GM23248 (cell line): ENCODE data around the gene ATM. TPM values are rescaled to one million over a fixed set of nuclear protein-coding genes. Genes with fewer than 3 reads are reported as not detected.

Experiments used
- DNase-seq: peaks from one replicate; pipeline ENCODE4 v3.0.0-alpha.2; 2015
- H2AFZ ChIP-seq: fragments of 200-600 bp; sonication (generic); 2 replicates; pipeline ENCODE4 v1.6.1; 2016; ENCODE audit warnings: antibody characterized with exemption
- H3F3A ChIP-seq: fragments of 200-600 bp; sonication (generic); 2 replicates; pipeline ENCODE4 v1.6.1; 2016; ENCODE audit warnings: mild to moderate bottlenecking, antibody characterized with exemption, mixed run types; ENCODE audit not compliant: insufficient read depth
- H3K27ac ChIP-seq: fragments of 200-600 bp; sonication (generic); 2 replicates; pipeline ENCODE4 v1.5.1; 2016; ENCODE audit warnings: mild to moderate bottlenecking
- H3K27me3 ChIP-seq: fragments of 200-600 bp; sonication (generic); replicated peaks from 2 replicates; pipeline ENCODE4 v1.6.1; 2016; ENCODE audit warnings: mild to moderate bottlenecking; ENCODE audit not compliant: insufficient read depth
- H3K36me3 ChIP-seq: fragments of 200-600 bp; sonication (generic); 2 replicates; pipeline ENCODE4 v1.6.1; 2016; ENCODE audit warnings: low read depth, mild to moderate bottlenecking
- H3K4me1 ChIP-seq: fragments of 200-600 bp; sonication (generic); 2 replicates; pipeline ENCODE4 v1.6.1; 2016; ENCODE audit warnings: mild to moderate bottlenecking; ENCODE audit not compliant: insufficient read depth
- H3K4me2 ChIP-seq: fragments of 200-600 bp; sonication (generic); one replicate; pipeline ENCODE4 v1.6.1; 2016; ENCODE audit warnings: mild to moderate bottlenecking; ENCODE audit not compliant: unreplicated experiment
- H3K4me3 ChIP-seq: fragments of 200-600 bp; sonication (generic); 2 replicates; pipeline ENCODE4 v1.5.1; 2016; ENCODE audit warnings: mild to moderate bottlenecking
- H3K79me2 ChIP-seq: fragments of 200-600 bp; sonication (generic); 2 replicates; pipeline ENCODE4 v1.6.1; 2016; ENCODE audit warnings: mild to moderate bottlenecking; ENCODE audit not compliant: insufficient read depth
- H3K9ac ChIP-seq: fragments of 200-600 bp; sonication (generic); 2 replicates; pipeline ENCODE4 v1.6.1; 2016; ENCODE audit warnings: mild to moderate bottlenecking
- H3K9me2 ChIP-seq: fragments of 200-600 bp; sonication (generic); 2 replicates; pipeline ENCODE4 v1.6.1; 2016; ENCODE audit warnings: mixed run types, mild to moderate bottlenecking, moderate library complexity; ENCODE audit not compliant: insufficient read depth
- H3K9me3 ChIP-seq: fragments of 200-600 bp; sonication (generic); one replicate; pipeline ENCODE4 v1.6.1; 2017; ENCODE audit warnings: low read depth
- H4K20me1 ChIP-seq: fragments of 200-600 bp; sonication (generic); 2 replicates; pipeline ENCODE4 v1.6.0; 2016; ENCODE audit not compliant: insufficient read depth
- EZH2 ChIP-seq: fragments of 200-600 bp; sonication (generic); IDR thresholded peaks from 2 replicates; pipeline ENCODE4 v1.6.1; 2018; ENCODE audit warnings: antibody characterized with exemption, mild to moderate bottlenecking; ENCODE audit not compliant: insufficient read depth, poor library complexity, severe bottlenecking
- EZH2phosphoT487 ChIP-seq: fragments of 200-600 bp; sonication (generic); IDR thresholded peaks from 2 replicates; pipeline ENCODE4 v1.6.1; 2018; ENCODE audit warnings: antibody characterized with exemption, moderate library complexity, mild to moderate bottlenecking, low read depth; ENCODE audit not compliant: insufficient read depth
- WGBS, 2 experiments: methylation state at CpG; one replicate each; pipeline ENCODE4 v1.1.6; 2015 to 2017; ENCODE audit warnings: low lambda C conversion rate in 2 of 2, low coverage in 1 of 2; ENCODE audit errors: missing lambda C conversion rate in 2 of 2; 5-methylcytosine and 5-hydroxymethylcytosine counted together
- in situ Hi-C: fragments of 300-500 bp; cut with MboI; formaldehyde crosslinking; loops from 2 replicates; pipeline ENCODE4 v1.15.0; 2020
- polyA plus RNA-seq: library from polyadenylated mRNA; unstranded; fragments of >200 nt; fragmentation: Nextera tagmentation; extraction: Ambion mirVana; gene quantifications from 2 replicates; pipeline ENCODE4 v1.2.1, GENCODE V29; 2016
- total RNA-seq: library from RNA; depleted of rRNA; stranded (reverse); fragments of >200 nt; shearing (Covaris generic); gene quantifications from 2 replicates; pipeline ENCODE4 v1.2.3, GENCODE V29; 2014

ATM gene
- total and polyA plus RNA-seq, 2 experiments from 2014 or later, result 16.5 to 69.2 TPM

DNA sequence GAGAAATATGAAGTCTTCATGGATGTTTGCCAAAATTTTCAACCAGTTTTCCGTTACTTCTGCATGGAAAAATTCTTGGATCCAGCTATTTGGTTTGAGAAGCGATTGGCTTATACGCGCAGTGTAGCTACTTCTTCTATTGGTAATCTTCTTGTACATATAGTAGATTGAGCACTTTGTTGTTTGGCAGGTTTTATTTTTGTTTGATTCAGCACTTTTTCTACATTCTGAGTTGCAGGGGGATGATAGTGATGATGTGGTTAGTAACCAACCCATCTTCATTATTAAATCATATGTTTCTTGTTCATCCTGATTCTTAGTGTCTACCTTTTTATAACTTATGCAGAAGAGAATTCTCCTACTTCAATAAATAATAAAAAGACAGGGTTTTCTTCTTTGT, 122.9 kb downstream of the ATM start:
- H3K36me3 ChIP-seq, result peaks cover 19% of the 10 kb centered on the region
- H2AFZ ChIP-seq, result no peak overlapping the region
- 96 to 100% methylated on average over 4 of the region's 4 CpGs for WGBS, 2 experiments
- no peak overlapping the region for H3K4me3 ChIP-seq
- no peaks in the 10 kb centered on the region for H3K27me3 ChIP-seq
- H3K4me2 ChIP-seq, result no peak overlapping the region
- no peaks in the 10 kb centered on the region for H3F3A ChIP-seq
- H3K9ac ChIP-seq, result no peak overlapping the region
- no peaks in the 10 kb centered on the region for H3K9me2 ChIP-seq
- no peak for TF ChIP-seq EZH2
- TF ChIP-seq EZH2phosphoT487, result no peak
- H3K27ac ChIP-seq, result no peak overlapping the region
- DNase-seq, result no peak
- H3K4me1 ChIP-seq, result no peaks in the 10 kb centered on the region
- no peaks in the 10 kb centered on the region for H3K79me2 ChIP-seq
- no peaks in the 10 kb centered on the region for H4K20me1 ChIP-seq
- in situ Hi-C loops, result loop anchor here (25.0 kb wide), 1 partner anchor 292 kb away; no protein-coding TSS in a partner anchor
- H3K9me3 ChIP-seq, result no peaks in the 10 kb centered on the region

DNA sequence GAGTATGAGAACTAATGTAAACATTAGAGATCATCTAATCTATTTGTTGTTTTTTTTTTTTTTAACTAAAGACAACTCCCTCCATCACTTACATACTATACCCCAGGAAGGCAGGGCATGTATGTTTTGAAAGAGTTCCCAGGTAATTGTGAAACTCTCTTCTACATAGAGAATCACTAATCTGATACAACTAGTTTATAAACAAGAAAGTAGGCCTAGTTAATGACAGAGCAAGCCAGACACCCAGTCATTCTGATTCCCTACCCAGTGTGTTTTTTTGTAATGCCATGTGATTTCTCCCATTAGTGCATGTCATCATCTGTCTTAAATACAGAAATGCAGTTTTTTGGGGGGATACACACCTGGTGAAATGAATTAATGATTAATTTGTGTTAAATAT, 123.6 kb downstream of the ATM start:
- no peaks in the 10 kb centered on the region for H4K20me1 ChIP-seq
- H3K4me2 ChIP-seq, result no peak overlapping the region

GRCh38 chr11:108351468-108351867, 128.6 kb downstream of the ATM start:
- in situ Hi-C loops, result no loop called here
- H3K36me3 ChIP-seq, result peaks cover 48% of the 10 kb centered on the region
- H3K27me3 ChIP-seq, result no peaks in the 10 kb centered on the region
- no peaks in the 10 kb centered on the region for H3K79me2 ChIP-seq
- no peaks in the 10 kb centered on the region for H3F3A ChIP-seq
- no peaks in the 10 kb centered on the region for H3K9me3 ChIP-seq
- H3K4me1 ChIP-seq, result no peaks in the 10 kb centered on the region
- no peak overlapping the region for H3K4me3 ChIP-seq
- DNase-seq, result no peak
- H3K9me2 ChIP-seq, result no peaks in the 10 kb centered on the region
- no peak overlapping the region for H2AFZ ChIP-seq
- H3K9ac ChIP-seq, result no peak overlapping the region
- H4K20me1 ChIP-seq, result no peaks in the 10 kb centered on the region
- TF ChIP-seq EZH2 (no peak), EZH2phosphoT487 (no peak)
- H3K27ac ChIP-seq, result no peak overlapping the region
- H3K4me2 ChIP-seq, result no peak overlapping the region

More for the DNA sequence above, 123.6 kb downstream of the ATM start:
- TF ChIP-seq EZH2phosphoT487 (no peak), EZH2 (no peak)
- H3K4me1 ChIP-seq, result no peaks in the 10 kb centered on the region
- no peaks in the 10 kb centered on the region for H3K79me2 ChIP-seq
- in situ Hi-C loops, result loop anchor here (25.0 kb wide), 1 partner anchor 291 kb away; no protein-coding TSS in a partner anchor
- no peaks in the 10 kb centered on the region for H3F3A ChIP-seq
- H2AFZ ChIP-seq, result no peak overlapping the region
- no peaks in the 10 kb centered on the region for H3K27me3 ChIP-seq
- no peaks in the 10 kb centered on the region for H3K9me3 ChIP-seq
- H3K9ac ChIP-seq, result no peak overlapping the region
- no peak overlapping the region for H3K4me3 ChIP-seq
- no peak overlapping the region for H3K27ac ChIP-seq
- H3K36me3 ChIP-seq, result peaks cover 19% of the 10 kb centered on the region
- no peak for DNase-seq
- no peaks in the 10 kb centered on the region for H3K9me2 ChIP-seq

- 89% methylated on average over 2 of the region's 2 CpGs for WGBS, 2 experiments
- H3K27ac ChIP-seq, result no peak overlapping the region
These were observed 141.3 kb downstream of the ATM start for GRCh38 chr11:108364159-108364558.

DNA sequence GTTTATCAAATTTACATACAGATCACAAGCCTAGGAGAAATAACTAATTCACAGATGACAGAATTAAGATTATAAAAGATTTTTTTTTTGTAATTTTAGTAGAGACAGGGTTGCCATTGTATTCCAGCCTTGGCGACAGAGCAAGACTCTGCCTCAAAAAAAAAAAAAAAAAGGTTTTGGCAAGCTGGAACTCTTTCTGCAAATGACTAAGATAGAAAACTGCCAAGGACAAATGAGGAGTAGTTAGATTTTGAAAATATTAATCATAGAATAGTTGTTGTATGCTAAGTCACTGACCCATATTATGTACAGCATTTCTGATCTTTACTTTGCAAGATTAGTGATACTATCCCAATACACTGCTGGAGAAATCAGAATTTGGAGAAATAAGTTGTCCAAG, 145.3 kb downstream of the ATM start:
- no peaks in the 10 kb centered on the region for H4K20me1 ChIP-seq
- no peak overlapping the region for H3K27ac ChIP-seq
- no peak overlapping the region for H2AFZ ChIP-seq
- in situ Hi-C loops, result no loop called here
- DNase-seq, result peak; percentile 51
- peaks cover 15% of the 10 kb centered on the region; the same call in 1 of the 2 replicates for H3K36me3 ChIP-seq
- no peaks in the 10 kb centered on the region for H3K27me3 ChIP-seq
- no peak overlapping the region for H3K9ac ChIP-seq
- TF ChIP-seq EZH2 (no peak), EZH2phosphoT487 (no peak)
- no peaks in the 10 kb centered on the region for H3K9me2 ChIP-seq
- 17 to 24% methylated on average over 1 of the region's 1 CpG for WGBS, 2 experiments
- no peaks in the 10 kb centered on the region for H3K9me3 ChIP-seq
- H3K79me2 ChIP-seq, result no peaks in the 10 kb centered on the region
- H3K4me3 ChIP-seq, result no peak overlapping the region
- no peak overlapping the region for H3K4me2 ChIP-seq
- H3K4me1 ChIP-seq, result peaks cover 12% of the 10 kb centered on the region
- H3F3A ChIP-seq, result peaks cover 12% of the 10 kb centered on the region; the same call in 1 of the 2 replicates

More at GRCh38 chr11:108364159-108364558, 141.3 kb downstream of the ATM start:
- peaks cover 12% of the 10 kb centered on the region; the same call in 1 of the 2 replicates for H3F3A ChIP-seq
- no peaks in the 10 kb centered on the region for H3K9me3 ChIP-seq
- peak; percentile 34 for DNase-seq
- no peak overlapping the region for H3K4me3 ChIP-seq
- no peaks in the 10 kb centered on the region for H3K9me2 ChIP-seq
- TF ChIP-seq EZH2 (no peak), EZH2phosphoT487 (no peak)
- in situ Hi-C loops, result no loop called here
- H3K27me3 ChIP-seq, result no peaks in the 10 kb centered on the region
- H3K79me2 ChIP-seq, result no peaks in the 10 kb centered on the region
- peaks cover 6% of the 10 kb centered on the region; the same call in 1 of the 2 replicates for H3K36me3 ChIP-seq
- H3K9ac ChIP-seq, result no peak overlapping the region
- no peaks in the 10 kb centered on the region for H4K20me1 ChIP-seq
- H3K4me2 ChIP-seq, result no peak overlapping the region
- peaks cover 14% of the 10 kb centered on the region for H3K4me1 ChIP-seq
- H2AFZ ChIP-seq, result no peak overlapping the region
